K562 (cell line): Measurements from ENCODE around the gene HIGD1C.

ENCODE experiments used
- CREM ChIP-seq: IDR thresholded peaks from 2 replicates; pipeline ENCODE4 v1.6.1; 2014; ENCODE audit warnings: antibody characterized with exemption, low read depth
- GABPA ChIP-seq: fragments of 200-800 bp; sonication (Bioruptor generic); conservative IDR thresholded peaks from 2 replicates; pipeline ENCODE4 v1.6.1; 2016; ENCODE audit warnings: low read depth, missing genetic modification characterization, missing compliant biosample characterization

DNA sequence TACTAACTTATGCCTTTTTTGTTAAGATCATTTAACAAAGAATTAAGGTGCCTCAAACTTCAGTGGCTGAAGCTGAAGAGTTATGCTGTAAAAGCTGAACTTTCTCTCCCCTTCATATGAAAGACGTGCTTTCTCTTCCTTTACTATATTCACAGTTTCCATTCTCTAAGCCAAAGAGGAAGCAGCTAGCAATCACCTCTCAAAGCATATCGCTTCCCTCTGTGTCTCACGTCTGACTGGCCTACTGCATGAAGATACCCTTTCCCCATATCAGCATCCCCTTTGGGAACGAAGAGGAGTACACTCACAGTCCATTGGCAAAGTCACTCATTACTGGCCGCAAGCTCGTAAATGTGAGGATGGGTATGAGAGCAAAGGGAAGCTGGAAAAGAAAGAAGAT is 38.9 kb downstream of the HIGD1C start:
- no peak for TF ChIP-seq CREM
- no peak for TF ChIP-seq GABPA (tag)
